Stimulated activated CD8-positive, alpha-beta memory T cell treated with anti-CD3 and anti-CD28 coated beads, Interleukin-2, amount 100 ng/mL, for 1 hour (primary cell): ENCODE measurements around the gene ITGA3.

Experiments
- DNase-seq, 2 donors: peaks; one replicate each; pipeline ENCODE4 v3.0.0-alpha.2; 2020; ENCODE audit warnings: low read depth in 2 of 2

The ITGA3 gene

GRCh38 chr17:50129353-50129727 is 73.4 kb downstream of the ITGA3 start:
- DNase-seq, result no peak

- no peak for DNase-seq
Observed at GRCh38 chr17:50129728-50130558, 74.0 kb downstream of the ITGA3 start, which contains the start of gene SAMD14. Gene SAMD14, minus strand, starts transcription at chr17:50130160. Its CDS starts 5,201 bp downstream, at chr17:50124959.

GRCh38 chr17:50130559-50131305 is 74.8 kb downstream of the ITGA3 start:
- no peak for DNase-seq

GRCh38 chr17:50132104-50132794 is 76.3 kb downstream of the ITGA3 start:
- no peak for DNase-seq

- DNase-seq, result no peak
Observed at GRCh38 chr17:50133028-50133768, 77.3 kb downstream of the ITGA3 start.

GRCh38 chr17:50133769-50134099 is 77.8 kb downstream of the ITGA3 start:
- DNase-seq, result no peak

GRCh38 chr17:50134206-50135110 is 78.5 kb downstream of the ITGA3 start:
- no peak for DNase-seq

GRCh38 chr17:50135316-50136095 is 79.6 kb downstream of the ITGA3 start:
- DNase-seq, result no peak

GRCh38 chr17:50136096-50136687 is 80.3 kb downstream of the ITGA3 start:
- DNase-seq, result no peak

GRCh38 chr17:50137042-50137441 is 81.1 kb downstream of the ITGA3 start:
- no peak for DNase-seq

GRCh38 chr17:50139185-50139783 is 83.4 kb downstream of the ITGA3 start:
- DNase-seq, result no peak
